Prostate gland (tissue), 2 donors: ENCODE data around the gene ZNF19.

ENCODE experiments used
- CTCF ChIP-seq, 4 experiments: fragments of 200-600 bp in 2 of 4; fragments of 450-650 bp in 2 of 4; sonication (generic) in 2 of 4; IDR thresholded peaks; 1 replicate in 3 of 4; 2 replicates in 1 of 4; pipeline ENCODE4 v1.5.1; 2016 to 2019; ENCODE audit warnings: antibody characterized with exemption in 4 of 4, mild to moderate bottlenecking in 2 of 4, moderate library complexity in 2 of 4
- POLR2A ChIP-seq: fragments of 450-650 bp; IDR thresholded peaks from one replicate; pipeline ENCODE4 v1.6.1; 2016; ENCODE audit warnings: antibody characterized with exemption, mild to moderate bottlenecking
- POLR2AphosphoS5 ChIP-seq: sonication (generic); formaldehyde crosslinking; IDR thresholded peaks from one replicate; pipeline ENCODE4 v1.6.1; 2017; ENCODE audit warnings: antibody characterized with exemption

GRCh38 chr16:71440669-71441347, 48.3 kb downstream of the ZNF19 start:
- TF ChIP-seq CTCF (IDR thresholded peaks at IDR 0.05): no peak
- no peak for TF ChIP-seq POLR2A
- TF ChIP-seq POLR2AphosphoS5: no peak
